Stimulated activated CD4-positive, alpha-beta T cell treated with anti-CD3 and anti-CD28 coated beads, Interleukin-15, amount 100 ng/mL, for 1 hour (primary cell): ENCODE data around the gene HNRNPH2.

Experiments used
- DNase-seq, 2 donors: peaks; one replicate each; pipeline ENCODE4 v3.0.0-alpha.2; 2020; ENCODE audit warnings: low read depth in 1 of 2, low spot score in 1 of 2

The HNRNPH2 gene

GRCh38 chrX:101452056-101452455 is 44.0 kb downstream of the HNRNPH2 start:
- DNase-seq: no peak

- DNase-seq: no peak
These were observed 52.6 kb downstream of the HNRNPH2 start for GRCh38 chrX:101460669-101461068.

DNA sequence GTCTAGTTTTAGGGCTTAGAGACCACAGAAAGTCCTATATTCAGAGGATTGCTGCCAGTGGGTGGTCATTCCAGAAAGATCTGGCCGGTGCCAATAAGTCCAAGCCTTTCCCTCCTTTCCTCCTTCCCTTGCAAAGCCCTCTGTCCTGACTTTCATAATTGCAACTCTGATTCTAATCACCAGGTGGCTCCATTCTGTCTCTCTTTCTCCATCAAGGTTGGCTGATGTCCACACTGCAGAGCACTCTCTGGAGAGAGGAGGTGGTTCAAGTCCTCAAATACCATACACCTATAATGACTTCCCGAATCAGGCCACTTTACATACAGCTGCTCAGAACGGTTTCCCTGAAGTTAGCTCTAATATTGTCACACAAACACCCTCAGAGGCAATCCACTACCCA is 54.9 kb downstream of the HNRNPH2 start:
- no peak for DNase-seq
